ENCODE results near the gene ATOH8.

Gene ATOH8

DNA sequence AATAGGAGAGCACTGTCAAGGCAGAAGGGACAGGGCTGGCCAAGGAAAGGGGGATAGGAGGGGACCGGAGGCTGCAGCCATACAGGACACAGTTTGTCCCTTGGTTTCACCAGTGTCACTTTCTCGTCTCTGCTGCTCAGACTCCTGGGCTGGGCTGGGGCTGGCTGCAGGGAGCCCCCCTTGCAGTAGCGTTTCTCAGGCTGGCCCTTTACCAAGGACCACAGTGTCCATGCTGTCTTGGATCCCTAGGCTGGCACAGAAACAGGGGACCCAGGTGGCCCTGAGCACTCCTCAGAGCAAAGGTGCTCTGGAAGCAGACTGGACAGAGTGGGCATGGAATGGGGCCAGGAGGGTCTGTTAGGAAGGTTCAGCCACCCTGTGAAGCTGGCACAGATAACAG is 34.8 kb downstream of the ATOH8 start:
- no peak for DNase-seq

DNA sequence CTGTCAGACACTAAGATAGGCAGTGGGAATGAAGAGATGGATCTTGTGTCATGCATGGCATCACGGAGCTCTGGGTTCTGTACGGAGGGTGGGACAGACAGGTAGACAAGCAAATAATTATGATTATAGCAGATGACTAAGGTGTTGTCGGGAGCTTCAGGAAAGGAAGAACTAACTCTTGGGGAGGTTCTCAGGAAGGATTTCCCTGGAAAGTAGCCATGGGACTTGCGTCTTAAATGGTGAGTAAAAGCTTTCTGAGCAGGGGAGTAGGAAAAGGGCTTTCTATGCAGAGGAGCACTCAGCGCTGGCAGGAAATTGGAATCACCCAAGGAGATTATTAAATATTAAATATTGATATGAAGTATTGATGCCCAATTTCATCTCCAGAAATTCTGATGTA is 35.5 kb downstream of the ATOH8 start:
- no peak for DNase-seq

DNA sequence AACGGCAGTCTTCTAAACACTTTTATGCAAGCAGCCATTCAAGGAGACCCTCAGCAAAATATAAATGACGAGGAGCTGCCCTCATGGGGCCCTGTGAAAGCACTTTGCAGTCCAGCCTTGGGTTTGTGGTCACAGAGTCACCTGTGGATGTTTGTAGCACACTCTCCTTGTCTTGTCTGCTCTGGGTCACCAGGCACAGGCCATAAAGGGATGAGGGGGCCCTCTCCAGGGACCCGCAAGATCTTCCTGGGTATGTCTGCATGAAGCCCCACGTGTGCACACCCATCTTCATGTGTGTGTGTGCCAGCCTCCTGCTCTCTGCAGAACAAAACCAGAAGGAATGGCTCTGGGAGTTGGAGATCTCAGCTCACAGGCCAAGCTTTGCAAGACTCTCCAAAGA is 36.2 kb downstream of the ATOH8 start:
- DNase-seq = no peak

DNA sequence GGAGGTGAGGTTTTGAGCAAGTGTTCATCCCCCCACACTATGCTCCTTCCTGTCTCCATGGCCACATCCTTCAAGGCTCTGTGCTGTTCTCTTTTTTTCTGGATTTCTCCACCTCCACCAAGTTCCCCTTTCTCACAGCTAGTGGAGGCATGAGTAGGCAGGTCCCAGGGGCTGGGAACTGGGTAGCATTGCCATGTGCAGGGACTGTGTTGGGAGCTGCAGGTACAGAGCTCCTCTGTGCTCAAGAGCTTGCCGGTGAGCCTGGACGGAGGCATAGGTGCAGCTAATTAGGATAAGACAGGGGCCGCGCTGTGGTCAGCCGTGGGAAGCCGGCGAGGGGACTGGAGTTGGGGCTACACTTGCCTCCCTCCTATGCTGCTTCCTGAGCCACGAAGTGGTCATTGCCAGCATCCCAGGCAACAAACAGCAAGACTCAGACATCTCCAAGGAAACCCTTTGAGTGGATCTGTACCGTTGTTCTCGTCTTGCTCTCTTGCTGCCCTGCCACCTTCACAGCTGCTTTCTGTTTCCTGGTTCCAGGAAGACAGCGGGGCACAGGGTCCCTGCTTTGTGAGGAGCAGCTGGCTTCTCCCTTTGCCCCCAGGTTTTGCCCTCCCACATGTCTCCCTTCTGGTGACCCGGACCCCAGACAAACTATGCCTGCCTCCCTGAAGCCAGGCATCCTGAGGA is 36.9 kb downstream of the ATOH8 start:
- DNase-seq = no peak

DNA sequence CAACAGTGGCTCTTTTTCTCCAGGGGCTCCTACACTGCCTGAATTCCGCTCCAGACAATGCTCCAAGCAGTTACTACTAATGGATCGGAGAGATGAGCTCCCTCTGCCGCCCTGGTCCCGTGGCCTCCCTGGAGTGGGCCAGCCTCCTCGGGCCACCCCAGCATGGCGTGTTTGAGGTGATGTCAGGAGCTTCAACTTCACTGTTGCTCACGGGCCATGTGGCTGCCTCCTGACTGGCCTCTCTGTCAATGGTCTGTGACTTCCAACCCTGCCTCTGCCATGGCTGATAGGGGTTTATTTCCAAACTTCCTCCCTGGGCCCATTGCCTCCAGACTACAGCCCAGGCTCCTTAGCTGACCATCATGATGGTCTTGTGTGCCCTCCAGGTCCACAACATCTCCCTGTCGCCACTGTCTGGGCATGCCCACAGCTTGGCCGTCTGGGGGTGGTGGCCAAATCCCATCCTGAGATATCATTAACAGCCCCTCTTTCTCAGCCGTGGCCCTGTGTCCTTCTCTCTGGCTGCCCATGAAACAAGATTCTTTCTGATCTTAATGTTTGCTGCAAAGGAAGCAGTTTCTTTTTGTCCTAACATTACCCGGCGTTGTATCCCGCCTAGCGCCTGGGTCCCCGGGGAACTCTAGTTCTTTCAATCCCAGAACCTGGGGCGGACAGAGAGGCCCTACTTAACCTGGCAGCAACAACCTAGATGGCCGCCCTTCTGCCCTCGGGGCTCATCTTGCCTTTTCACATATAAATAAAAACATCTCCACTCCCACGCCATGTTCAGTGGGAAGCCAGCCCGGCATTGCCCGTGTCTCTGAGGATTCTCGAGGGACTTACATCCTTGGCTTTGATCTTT is 38.1 kb downstream of the ATOH8 start:
- DNase-seq = no peak

DNA sequence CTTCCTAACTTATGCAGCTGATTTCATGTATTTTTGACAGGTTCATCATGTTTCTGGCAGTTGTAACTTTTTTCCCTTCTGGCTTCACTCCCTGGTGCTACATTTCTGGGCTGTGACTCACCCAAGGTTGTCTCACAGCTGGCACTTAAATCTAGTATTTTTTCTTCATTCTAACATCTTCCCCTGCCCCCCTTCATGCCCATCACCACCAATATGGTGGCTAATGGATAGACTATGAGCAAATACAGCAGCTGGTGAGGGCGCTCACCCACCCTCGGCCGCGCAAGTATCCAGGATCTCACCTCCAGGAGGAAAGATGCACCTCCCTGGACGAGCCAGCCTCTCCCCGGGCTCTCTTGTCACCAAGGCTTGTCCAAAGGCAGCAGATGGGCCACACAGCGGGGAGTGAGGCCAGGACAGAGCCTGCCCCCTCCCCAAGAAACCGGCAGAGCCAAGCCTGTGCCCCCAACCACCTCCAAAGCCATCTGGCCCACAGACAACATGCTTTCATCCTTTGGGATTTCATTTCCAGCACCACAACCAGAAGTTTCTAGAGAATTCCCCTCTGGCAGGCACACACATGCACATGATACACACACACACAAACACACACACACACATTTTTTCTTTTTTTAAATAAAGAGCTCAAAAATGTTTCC is 39.1 kb downstream of the ATOH8 start:
- DNase-seq = no peak

- DNase-seq = no peak
Observed at GRCh38 chr2:85793584-85793983, 39.8 kb downstream of the ATOH8 start.

- no peak for DNase-seq
Observed at GRCh38 chr2:85794038-85794441, 40.2 kb downstream of the ATOH8 start.

DNA sequence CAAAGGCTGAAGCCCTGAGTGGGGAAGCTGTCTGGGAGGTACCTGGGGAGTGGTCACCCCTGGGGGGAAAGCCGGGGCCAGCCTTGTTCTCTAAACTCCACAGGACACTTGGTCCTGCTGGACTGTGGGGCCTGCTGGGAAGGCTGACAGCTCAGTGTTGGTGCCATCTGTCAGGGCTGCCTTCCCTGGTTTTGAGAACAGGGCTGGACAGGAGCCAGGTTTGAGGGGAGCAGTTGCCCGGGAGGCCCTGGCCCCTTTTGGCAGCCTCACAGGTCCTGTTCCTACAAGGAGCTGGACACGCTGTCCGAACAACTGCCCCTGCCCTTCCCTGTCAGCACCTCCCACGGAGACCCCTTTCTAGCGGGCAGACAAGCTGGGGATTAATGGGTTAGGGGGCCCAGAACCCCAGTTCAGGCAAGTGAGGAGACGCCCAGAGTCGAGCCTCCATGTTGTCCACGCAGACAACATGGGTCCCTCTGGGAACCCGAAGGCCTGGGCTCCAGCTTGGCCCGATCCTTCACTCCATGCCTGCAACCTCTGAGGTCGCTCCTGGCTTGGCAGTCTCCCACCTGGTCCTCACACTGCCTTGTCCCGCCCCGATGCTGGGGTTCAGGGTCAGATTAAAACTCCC is 40.8 kb downstream of the ATOH8 start:
- DNase-seq = no peak

DNA sequence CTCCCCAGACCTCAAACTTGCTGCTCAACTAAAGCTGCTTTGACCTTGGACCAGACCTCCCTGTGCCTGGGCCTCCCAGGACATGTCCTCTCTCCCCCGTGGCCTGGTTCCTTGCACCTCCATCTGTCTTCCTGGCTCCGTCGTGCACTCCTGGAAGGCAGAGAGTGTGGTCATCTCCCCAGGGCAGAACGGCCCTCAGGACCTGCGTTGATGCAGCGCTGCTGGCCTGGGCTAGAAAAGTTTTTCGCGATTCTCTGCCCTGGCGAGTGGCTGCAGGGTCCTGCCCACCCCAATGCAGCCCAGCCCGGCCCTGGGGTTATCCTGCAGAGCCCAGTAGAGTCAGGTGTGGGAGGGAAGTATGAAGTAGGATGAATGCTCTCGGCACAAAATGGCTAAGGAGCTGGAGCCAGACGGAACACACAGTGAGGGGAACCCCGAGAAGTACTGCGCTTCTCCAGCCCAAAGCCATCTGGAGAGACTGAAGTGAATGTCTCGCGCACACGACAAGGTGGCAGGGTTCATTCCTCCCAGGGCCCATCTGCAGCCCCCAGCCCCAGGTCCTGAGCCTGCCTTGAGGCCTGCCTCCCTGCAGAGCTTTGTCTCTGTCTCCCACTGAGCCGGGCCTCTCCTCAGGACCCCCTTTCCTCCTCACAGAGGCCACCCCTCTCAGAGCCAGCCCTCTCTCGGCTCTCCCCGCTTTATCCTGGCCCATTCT is 41.7 kb downstream of the ATOH8 start:
- no peak for DNase-seq

- DNase-seq = no peak
Observed at GRCh38 chr2:85796046-85796340, 42.2 kb downstream of the ATOH8 start.

DNA sequence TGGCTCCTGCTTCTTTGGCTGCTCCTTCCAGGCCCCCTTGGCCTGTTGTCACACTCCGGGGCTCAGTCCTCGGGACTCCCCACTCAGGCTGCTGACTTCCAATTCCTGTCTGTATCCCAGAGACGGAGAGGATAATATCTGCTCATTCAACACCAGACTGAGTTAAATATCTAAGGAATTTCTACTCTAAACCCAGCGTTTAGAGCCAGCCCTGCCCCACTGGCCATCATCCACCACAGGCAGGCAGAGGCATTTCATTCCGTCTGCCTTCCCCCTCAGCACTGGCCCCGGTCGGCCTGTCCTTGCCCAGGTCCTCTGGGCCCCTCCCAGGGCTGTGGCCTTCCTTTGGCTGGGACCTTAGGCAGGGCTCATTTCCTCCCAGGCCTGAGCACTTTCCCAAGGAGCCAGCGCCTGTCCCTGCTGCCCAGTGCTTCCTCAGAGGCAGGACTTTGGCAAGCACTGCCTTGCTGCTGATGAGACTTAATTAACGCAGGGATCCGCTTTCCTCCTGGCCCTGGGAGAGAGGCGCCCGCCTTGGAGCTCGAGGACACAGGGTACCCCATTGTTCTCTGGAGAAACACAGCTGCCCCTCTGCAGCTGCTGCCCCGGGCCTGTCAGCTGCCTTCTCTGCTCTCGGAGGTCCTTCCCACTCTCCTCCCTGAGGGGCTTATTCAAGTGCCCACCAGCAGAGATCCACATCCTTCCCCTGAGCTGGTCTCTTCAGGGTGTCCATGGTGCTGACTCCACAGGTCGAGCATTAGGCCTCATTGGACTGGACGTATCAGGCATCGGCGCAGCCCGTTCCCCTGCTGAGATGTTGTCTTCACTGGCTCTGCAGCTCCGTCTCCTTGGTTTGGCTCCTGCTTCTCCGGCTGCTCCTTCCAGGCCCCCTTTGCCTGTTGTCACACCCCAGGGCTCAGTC is 42.8 kb downstream of the ATOH8 start:
- DNase-seq = no peak

DNA sequence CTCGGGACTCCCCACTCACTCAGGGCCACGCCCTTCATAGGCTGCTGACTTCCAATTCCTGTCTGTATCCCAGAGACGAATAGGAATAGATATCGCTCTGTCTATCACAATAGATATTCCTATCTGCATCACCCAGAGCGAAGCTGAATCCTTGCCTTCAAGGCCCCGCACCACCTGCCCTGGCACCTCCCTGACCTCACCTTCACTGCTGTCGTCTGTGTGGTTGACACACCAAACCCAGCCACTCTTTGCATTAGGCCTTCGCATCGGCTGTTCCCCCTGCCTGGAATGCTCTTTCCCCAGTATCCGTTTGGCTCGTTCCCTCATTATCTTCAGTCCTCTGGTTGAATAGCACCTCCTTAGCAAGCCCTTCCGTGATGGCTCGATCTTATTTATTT is 43.5 kb downstream of the ATOH8 start:
- DNase-seq = no peak

DNA sequence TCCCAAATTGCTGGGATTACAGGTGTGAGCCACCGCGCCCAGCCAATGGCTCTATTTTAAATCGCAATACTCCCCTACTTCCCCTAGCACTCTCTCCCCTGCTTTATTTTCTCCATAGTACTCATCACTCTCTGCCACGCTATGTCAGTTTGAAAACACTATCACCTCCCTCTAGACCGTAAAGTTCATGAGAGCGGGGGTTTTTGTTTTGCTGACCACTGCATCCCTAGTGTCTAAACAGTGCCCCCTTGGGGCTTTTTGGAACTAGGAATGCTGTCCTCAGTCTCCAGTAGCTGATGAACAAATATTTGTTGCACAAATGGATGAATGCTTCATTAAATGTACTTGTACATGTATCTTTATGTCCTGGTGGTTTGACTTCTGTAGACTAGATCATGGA is 44.1 kb downstream of the ATOH8 start:
- no peak for DNase-seq

DNA sequence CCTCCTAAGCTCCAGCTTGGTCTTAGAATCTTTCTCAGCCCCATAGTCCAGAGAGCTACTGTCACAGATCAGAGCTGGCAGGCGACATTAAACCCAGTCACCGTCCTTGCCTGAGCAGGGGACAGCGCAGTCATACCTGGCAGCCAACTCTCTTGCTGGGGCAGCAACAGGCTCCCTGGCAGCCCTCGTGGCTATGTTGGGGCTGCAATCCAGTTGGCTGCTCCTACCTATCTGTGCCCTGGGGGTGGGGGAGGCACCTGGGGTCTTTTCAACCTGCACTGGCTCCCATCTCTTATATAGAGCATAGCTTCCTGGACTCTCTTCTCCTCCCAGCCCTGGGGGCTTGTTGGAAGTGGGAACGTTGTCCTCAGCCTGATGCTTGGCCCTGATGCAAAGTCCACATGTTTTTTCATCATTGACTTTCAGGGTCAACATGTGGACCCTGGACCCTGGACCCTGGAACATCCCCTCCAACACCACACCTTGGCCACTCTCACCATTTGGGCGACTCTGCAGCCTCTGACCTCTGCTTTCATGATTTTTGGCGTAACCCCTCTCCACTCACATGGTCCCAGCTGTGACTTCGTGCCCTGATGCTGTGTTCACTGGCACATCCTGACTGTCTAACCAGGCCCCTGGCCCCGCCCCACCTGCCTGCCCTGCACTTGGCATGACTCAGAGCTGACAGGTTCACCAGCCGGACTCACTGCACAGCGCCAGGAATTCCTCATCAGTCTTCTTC is 45.6 kb downstream of the ATOH8 start:
- DNase-seq = no peak

- DNase-seq = no peak
Observed at GRCh38 chr2:85800586-85800985, 46.8 kb downstream of the ATOH8 start.

DNA sequence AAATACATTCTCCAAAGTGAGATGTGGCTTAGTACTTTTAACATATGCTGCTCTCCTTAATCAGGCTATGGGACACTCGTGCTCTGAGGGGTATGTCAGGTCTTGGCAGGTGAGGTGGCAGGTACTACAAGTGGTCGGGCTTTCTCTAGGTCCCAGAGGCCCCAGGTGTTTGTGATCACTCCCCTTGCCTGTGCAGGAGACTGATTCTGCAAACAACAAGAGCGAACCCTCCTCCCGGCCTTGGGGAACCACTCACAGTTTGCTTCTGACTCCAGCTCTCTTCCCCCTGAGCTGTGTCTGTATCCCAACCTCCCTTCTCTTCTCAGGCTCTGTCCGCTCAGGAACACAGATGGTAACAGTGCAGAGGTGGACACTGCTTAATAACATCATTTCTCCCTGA is 48.1 kb downstream of the ATOH8 start:
- no peak for DNase-seq

DNA sequence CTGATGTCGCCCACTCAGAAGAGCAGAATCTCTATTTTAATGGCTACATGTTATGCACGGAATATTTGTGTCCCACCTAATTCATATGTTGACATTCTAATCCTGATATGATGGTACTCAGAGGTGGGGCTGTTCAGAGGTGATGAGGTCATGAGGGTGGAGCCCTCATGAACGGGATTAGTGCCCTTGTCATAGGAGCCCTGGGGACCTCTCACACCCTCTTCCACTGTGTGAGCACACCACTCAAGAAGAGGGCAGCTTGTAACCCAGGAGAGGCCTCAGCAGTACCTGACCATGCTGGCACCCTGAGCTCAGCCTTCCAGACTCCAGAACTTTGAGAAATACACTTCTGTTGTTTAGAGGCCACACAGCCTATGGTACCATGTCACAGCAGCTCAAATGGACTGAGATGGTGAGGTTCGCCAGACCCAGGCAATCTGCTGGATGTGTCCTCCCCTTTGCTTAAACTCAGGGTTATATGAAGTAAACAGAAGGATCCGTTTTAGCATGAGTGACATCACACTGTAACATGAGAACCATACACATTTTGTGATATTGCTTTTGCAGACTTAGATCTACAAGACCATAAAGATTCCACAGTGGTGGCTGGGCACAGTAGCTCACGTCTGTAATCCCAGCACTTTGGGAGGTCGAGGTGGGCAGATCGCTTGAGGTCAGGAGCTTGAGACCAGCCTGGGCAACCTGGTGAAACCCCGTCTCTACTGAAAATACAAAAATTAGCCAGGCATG is 48.7 kb downstream of the ATOH8 start:
- no peak for DNase-seq

DNA sequence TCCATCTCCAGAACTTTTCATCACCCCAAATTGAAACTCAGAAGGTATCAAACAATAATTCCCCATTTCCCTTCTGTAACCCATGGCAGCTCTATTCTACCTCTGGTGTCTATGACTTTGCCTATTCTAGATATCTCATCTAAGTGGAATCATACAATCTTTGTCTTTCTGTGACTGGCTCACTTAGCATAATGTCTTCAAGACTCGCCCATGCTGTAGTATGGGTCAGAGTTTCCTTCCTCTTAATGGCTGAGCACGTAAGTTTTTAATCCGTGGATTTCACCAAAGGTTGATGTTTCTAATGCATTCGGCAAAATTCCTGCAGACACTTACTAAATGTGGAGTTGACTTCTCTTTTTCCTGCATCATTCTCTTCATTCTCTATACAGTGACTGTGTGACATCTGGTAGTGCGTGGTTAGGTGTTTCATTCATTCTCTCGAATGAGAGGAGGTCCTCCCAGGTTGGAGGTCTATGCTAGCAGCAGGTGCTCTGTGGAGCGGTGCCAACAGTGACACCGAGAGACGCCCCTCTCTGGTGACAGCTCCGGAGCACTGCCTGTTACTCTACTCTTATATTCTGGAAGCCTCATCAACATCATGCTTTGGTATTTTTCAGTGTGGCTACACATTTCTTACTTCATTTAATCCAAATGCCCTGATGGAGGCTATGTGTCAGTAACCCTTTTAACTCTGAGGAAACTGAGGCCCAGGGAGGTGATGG is 50.1 kb downstream of the ATOH8 start:
- DNase-seq = no peak

- DNase-seq = no peak
Observed at GRCh38 chr2:85804583-85804982, 50.8 kb downstream of the ATOH8 start.

All from NCI-H2107 (cell line).